COR-L47 (cell line): ENCODE data around the gene ALKBH6.

Experiments
- DNase-seq: peaks from one replicate; lab custom pipeline; 2025; lab: John Stamatoyannopoulos, UW

The ALKBH6 gene

GRCh38 chr19:36030264-36031148, 16.5 kb upstream of the ALKBH6 start:
- DNase-seq, result no peak

GRCh38 chr19:36028313-36029041, 14.5 kb upstream of the ALKBH6 start:
- no peak for DNase-seq

GRCh38 chr19:36027696-36028095, 13.7 kb upstream of the ALKBH6 start:
- no peak for DNase-seq

GRCh38 chr19:36026091-36026876, 12.3 kb upstream of the ALKBH6 start:
- DNase-seq, result no peak

GRCh38 chr19:36025541-36025940, 11.5 kb upstream of the ALKBH6 start:
- no peak for DNase-seq

- no peak for DNase-seq
Measured at GRCh38 chr19:36023432-36023831, 9.4 kb upstream of the ALKBH6 start.

GRCh38 chr19:36019061-36019670, 5.2 kb upstream of the ALKBH6 start:
- no peak for DNase-seq

- no peak for DNase-seq
Measured at GRCh38 chr19:36013280-36014011, 567 bp downstream of the ALKBH6 start.

GRCh38 chr19:36010402-36010801, 3.6 kb downstream of the ALKBH6 start:
- DNase-seq, result no peak

GRCh38 chr19:36009633-36010379, 4.2 kb downstream of the ALKBH6 start:
- no peak for DNase-seq

- DNase-seq, result peak; percentile 47
Measured at GRCh38 chr19:36009220-36009619, 4.8 kb downstream of the ALKBH6 start.

GRCh38 chr19:36008336-36008978, 5.6 kb downstream of the ALKBH6 start, which contains the start of gene SYNE4:
Gene SYNE4 (minus strand): TSS chr19:36008813. CDS start chr19:36008681, 132 bp downstream.
- no peak for DNase-seq

GRCh38 chr19:36006955-36007354, 7.1 kb downstream of the ALKBH6 start:
- no peak for DNase-seq

GRCh38 chr19:36003284-36003683, 10.7 kb downstream of the ALKBH6 start:
- no peak for DNase-seq

GRCh38 chr19:36001605-36002004, 12.4 kb downstream of the ALKBH6 start:
- DNase-seq, result no peak

- DNase-seq, result no peak
Measured at GRCh38 chr19:35996777-35997176, 17.2 kb downstream of the ALKBH6 start.

GRCh38 chr19:35995048-35995993, 18.7 kb downstream of the ALKBH6 start, which contains the start of gene SDHAF1:
Gene SDHAF1 (plus strand): TSS chr19:35995188. CDS start chr19:35995275, 87 bp downstream.
- peak; percentile 92 for DNase-seq

- DNase-seq, result no peak
Measured at GRCh38 chr19:35993923-35994598, 20.0 kb downstream of the ALKBH6 start.
